GM19468 (cell line): ENCODE measurements around the gene C1S.
"Not testable (repeated sequence)": the region's sequence is repeated elsewhere in the genome, so short reads cannot be mapped to it uniquely, and the experiment has no call there.

Source experiments
- ATAC-seq: cut with Tn5 transposase; IDR thresholded peaks from one replicate; pipeline ENCODE4 v1.9.1; 2021; ENCODE audit warnings: mild to moderate bottlenecking, moderate library complexity, moderate number of reproducible peaks; ENCODE audit not compliant: unreplicated experiment; ENCODE audit errors: extremely low read depth

C1S gene

DNA sequence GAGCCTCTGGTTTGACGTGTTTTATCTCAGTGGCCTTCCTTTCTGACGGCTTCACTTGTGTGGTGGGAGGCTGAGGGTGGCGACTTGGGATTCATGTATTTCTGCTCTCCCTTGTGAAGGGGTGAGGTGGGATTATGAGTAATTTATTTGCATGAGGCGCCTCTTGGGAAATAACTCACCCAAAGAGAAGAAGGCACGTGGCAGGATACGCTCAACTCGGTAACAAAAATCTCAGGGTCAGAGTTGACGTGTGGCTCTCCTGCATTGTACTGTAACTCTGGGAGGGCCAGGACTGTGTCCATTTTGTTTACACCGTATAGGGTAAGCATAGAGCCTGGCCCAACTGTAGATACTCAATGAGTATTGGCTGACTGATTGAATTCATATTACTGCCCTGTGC is 14.6 kb upstream of the C1S start:
- ATAC-seq, result no peak

- no peak for ATAC-seq
Observed at GRCh38 chr12:7046383-7047105, 14.0 kb upstream of the C1S start.

GRCh38 chr12:7047306-7047705 is 13.2 kb upstream of the C1S start:
- ATAC-seq, result no peak

- not testable (repeated sequence) for ATAC-seq
Observed at GRCh38 chr12:7049445-7049951, 11.0 kb upstream of the C1S start.

DNA sequence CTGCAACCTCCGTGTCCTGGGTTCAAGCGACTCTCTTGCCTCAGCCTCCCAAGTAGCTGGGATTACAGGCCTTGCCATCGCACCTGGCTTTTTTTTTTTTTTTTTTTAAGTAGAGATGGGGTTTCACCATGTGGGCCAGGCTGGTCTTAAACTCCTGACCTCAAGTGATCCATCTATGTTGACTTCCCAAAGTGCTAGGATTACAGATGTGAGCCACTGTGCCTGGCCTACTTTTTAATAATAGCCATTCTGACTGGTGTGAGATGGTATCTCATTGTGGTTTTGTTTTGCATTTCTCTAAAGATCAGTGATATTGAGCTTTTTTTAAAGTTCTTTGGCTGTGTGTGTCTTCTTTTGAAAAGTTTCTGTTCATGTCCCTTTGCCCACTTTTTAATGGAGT is 10.5 kb upstream of the C1S start:
- not testable (repeated sequence) for ATAC-seq

- ATAC-seq, result no peak
Observed at GRCh38 chr12:7054925-7055324, 5.6 kb upstream of the C1S start.

GRCh38 chr12:7055736-7056135 is 4.8 kb upstream of the C1S start:
- not testable (repeated sequence) for ATAC-seq

- ATAC-seq, result no peak
Observed at GRCh38 chr12:7058163-7058845, 2.2 kb upstream of the C1S start.

GRCh38 chr12:7058850-7059395 is 1.6 kb upstream of the C1S start:
- no peak for ATAC-seq

- ATAC-seq, result no peak
Observed at GRCh38 chr12:7059780-7060179, 738 bp upstream of the C1S start.

- ATAC-seq, result no peak
Observed at GRCh38 chr12:7061138-7061537, 620 bp downstream of the C1S start.

GRCh38 chr12:7061596-7061995 is 1.1 kb downstream of the C1S start:
- ATAC-seq, result no peak

GRCh38 chr12:7064516-7064915 is 4.0 kb downstream of the C1S start:
- ATAC-seq, result no peak

DNA sequence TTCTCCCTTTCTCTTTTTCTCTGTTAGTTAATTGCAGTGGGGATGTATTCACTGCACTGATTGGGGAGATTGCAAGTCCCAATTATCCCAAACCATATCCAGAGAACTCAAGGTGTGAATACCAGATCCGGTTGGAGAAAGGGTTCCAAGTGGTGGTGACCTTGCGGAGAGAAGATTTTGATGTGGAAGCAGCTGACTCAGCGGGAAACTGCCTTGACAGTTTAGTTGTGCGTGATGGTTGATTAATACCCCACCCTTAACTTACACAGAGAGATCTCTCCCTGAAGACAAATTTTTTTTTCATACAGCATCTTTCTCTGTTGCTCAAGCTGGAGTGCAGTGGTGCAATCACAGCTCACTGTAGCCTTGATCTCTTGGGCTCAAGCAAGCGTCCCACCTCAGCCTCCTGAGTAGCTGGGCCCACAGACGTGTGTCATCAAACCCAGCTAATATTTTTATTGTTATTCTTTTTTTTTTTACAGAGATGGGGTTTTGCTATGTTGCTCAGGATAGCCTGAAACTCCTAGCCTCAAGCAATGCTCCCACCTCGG is 4.6 kb downstream of the C1S start:
- no peak for ATAC-seq

GRCh38 chr12:7066596-7066995 is 6.1 kb downstream of the C1S start:
- no peak for ATAC-seq

GRCh38 chr12:7067096-7067495 is 6.6 kb downstream of the C1S start:
- no peak for ATAC-seq

DNA sequence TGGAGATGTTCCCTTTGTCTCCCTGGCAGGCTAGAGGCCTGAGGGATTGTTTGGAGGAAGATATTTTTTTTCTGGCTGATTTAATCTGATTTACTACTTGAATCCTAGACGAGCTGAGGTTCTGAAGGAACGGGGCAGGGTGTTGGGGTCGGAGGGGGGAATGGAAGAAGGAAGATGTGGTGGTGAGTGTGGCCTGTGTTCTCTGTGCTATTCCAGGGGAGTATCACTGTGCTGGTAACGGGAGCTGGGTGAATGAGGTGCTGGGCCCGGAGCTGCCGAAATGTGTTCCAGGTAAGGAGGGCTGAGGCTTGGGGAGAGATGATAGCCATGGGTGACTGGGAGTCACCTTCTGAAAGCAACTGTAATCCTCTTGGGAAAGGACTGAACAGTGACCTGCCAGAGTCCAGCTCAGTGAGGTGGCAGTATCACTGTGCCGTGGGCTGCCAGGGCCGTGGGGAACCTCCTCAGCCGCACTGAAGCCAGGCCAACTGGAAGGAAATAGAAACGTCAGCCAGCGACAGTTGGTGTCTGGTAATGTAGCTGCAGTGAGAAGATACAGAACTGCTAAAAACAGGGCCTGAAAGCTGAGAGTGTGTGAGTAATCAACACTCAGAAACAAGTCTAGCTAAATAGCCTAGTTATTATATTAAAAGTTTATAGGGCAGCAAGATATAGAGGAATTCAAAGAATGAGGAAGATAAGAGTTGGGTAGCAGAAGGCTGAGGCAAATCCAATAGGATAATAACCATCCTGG is 7.9 kb downstream of the C1S start:
- ATAC-seq, result no peak

DNA sequence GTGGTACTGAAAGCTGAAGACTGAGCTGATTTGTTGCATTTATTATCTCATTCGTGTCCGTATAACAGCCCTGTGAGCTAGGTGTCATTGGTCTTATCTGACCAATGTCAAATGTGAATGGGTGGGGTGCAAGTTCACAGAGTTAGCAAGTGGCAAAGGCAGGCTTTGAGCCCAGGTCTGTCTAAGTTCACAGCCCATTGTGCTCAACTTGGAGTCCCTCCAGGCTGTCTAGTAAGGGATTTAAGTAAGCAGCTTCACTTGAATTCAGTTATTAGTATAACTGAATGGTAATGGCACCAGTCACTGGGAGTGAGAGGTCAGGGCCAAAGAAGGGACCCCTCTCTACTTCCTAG is 8.5 kb downstream of the C1S start:
- no peak for ATAC-seq

GRCh38 chr12:7069386-7069785 is 8.9 kb downstream of the C1S start:
- ATAC-seq, result no peak

DNA sequence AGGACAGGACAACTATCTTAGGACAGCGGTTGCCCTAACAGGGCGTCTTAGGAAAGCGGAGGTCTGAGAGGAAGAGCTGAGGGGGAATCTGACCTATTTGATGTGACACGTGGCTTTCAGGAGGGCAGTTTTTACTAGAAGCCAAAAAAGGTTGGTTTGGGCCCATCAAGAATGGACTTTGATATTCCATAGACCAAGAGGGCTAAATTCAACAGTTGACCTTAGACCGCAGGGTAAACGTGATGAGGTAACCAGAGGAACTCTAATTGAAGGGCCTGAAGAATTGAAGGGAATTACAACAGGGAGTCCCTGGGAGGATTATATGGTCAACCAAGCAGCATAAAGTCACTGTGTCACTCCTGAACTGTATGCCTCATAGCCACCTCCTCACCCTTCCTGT is 11.5 kb downstream of the C1S start:
- ATAC-seq, result no peak

DNA sequence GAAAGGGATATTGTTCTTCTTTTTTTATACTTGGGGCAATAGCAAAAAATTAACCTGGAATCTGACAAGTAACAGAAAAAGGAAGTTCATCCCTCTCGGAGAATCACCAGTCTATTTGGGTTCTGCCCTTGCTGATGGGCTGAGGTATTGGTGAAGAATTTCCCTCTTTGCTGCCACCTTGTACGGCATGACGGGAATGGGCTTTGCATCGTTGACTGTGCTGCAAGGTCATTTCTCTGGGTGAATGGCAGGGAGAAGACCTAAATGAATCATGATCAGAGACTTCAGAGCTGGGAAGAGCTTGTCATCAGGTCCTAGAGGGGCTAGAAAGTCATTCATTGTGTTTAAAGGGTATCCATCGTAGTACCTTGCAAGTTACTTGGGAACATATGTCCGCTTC is 12.0 kb downstream of the C1S start:
- ATAC-seq, result no peak
